C4-2B (cell line): Measurements from ENCODE around the gene ACVR1.

Experiments
- ZFX ChIP-seq: fragments of 450-650 bp; IDR thresholded peaks from 2 replicates; pipeline ENCODE4 v1.6.1; 2017
- TF ChIP-seq, protein P1 (sequence below): fragments of 450-650 bp; conservative IDR thresholded peaks from 2 replicates; pipeline ENCODE4 v1.5.1; 2017; ENCODE audit warnings: mild to moderate bottlenecking

DNA sequence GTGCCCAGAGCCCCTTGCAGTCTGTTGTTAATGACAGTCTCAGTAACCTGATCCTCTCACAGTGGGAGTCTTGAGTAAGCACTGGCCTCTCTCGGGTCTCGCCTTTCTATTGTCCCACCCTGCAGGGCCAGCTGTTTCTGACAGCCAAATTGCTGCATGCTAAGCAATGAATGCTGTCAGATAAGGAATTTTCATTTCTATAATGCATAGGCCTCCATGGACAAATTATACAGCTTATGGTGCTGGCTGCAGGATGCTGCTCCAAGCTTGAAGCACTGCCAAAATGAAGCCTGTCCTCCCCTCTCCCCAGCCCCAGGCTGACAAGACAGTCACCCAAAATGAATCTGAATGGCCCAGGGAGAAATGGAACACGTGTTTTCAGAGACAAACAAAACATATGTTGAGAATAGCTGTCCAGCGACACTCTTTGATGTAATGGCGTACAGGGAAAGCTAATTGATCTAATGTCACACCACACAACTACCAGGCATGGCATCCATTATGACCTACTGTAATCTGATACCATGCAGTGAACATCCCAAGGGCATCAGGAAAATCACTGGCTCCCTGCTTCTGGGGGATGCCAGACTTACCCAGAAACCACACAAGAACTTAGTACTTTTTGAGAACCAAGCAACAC lies 36.8 kb downstream of the ACVR1 start:
- TF ChIP-seq, protein P1, sequence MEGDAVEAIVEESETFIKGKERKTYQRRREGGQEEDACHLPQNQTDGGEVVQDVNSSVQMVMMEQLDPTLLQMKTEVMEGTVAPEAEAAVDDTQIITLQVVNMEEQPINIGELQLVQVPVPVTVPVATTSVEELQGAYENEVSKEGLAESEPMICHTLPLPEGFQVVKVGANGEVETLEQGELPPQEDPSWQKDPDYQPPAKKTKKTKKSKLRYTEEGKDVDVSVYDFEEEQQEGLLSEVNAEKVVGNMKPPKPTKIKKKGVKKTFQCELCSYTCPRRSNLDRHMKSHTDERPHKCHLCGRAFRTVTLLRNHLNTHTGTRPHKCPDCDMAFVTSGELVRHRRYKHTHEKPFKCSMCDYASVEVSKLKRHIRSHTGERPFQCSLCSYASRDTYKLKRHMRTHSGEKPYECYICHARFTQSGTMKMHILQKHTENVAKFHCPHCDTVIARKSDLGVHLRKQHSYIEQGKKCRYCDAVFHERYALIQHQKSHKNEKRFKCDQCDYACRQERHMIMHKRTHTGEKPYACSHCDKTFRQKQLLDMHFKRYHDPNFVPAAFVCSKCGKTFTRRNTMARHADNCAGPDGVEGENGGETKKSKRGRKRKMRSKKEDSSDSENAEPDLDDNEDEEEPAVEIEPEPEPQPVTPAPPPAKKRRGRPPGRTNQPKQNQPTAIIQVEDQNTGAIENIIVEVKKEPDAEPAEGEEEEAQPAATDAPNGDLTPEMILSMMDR, result no peak
- no peak for TF ChIP-seq ZFX
